Activated CD8-positive, alpha-beta T cell treated with anti-CD3 and anti-CD28 coated beads for 36 hours (primary cell): ENCODE measurements around the gene ROBO2. TPM values are rescaled to one million over a fixed set of nuclear protein-coding genes. Genes with fewer than 3 reads are reported as not detected.

Source experiments
- ATAC-seq: fragments of 200-7000 bp; cut with Tn5 transposase; one replicate; pipeline ENCODE4 v1.10.0; 2021; ENCODE audit warnings: mild to moderate bottlenecking, moderate library complexity
- CTCF ChIA-PET: fragments of 350-600 bp; sonication (Branson Sonifier 250); formaldehyde crosslinking; loops from one replicate; lab custom pipeline; 2021; ENCODE audit warnings: antibody characterized with exemption; lab: Charles Lee
- POLR2A ChIA-PET: fragments of 350-600 bp; sonication (Branson Sonifier 250); formaldehyde crosslinking; loops from one replicate; lab custom pipeline; 2021; ENCODE audit warnings: antibody characterized with exemption; lab: Charles Lee
- DNase-seq: peaks from one replicate; pipeline ENCODE4 v3.0.0-alpha.2; 2020
- H3K27ac Mint-ChIP-seq: one replicate; pipeline ENCODE4 v1.8.0; 2021; ENCODE audit warnings: mild to moderate bottlenecking, mixed read lengths
- H3K27me3 Mint-ChIP-seq: one replicate; pipeline ENCODE4 v1.8.0; 2021; ENCODE audit warnings: mixed read lengths
- H3K36me3 Mint-ChIP-seq: one replicate; pipeline ENCODE4 v1.8.0; 2021; ENCODE audit warnings: low read depth, mixed read lengths
- H3K4me1 Mint-ChIP-seq: one replicate; pipeline ENCODE4 v1.8.0; 2021; ENCODE audit warnings: low read depth, mixed read lengths
- H3K4me3 Mint-ChIP-seq: one replicate; pipeline ENCODE4 v1.8.0; 2021; ENCODE audit warnings: mild to moderate bottlenecking, moderate library complexity, mixed read lengths
- H3K9me3 Mint-ChIP-seq: one replicate; pipeline ENCODE4 v1.8.0; 2021; ENCODE audit warnings: mixed read lengths
- intact Hi-C: fragments of 100-400 bp; cut with micrococcal nuclease; formaldehyde crosslinking; loops from one replicate; pipeline ENCODE4 v1.10.0; 2022
- total RNA-seq, 2 experiments: library from RNA; stranded (reverse); gene quantifications; one replicate each; pipeline ENCODE4 v1.2.3, GENCODE V29; 2021
- TF ChIP-seq, protein P1 (sequence below): fragments of 200-600 bp; IDR thresholded peaks from one replicate; pipeline ENCODE4 v1.8.0; 2022; ENCODE audit warnings: antibody characterized with exemption, mild to moderate bottlenecking

ROBO2 gene
- total RNA-seq, 2 experiments from 2014 or later = not detected

DNA sequence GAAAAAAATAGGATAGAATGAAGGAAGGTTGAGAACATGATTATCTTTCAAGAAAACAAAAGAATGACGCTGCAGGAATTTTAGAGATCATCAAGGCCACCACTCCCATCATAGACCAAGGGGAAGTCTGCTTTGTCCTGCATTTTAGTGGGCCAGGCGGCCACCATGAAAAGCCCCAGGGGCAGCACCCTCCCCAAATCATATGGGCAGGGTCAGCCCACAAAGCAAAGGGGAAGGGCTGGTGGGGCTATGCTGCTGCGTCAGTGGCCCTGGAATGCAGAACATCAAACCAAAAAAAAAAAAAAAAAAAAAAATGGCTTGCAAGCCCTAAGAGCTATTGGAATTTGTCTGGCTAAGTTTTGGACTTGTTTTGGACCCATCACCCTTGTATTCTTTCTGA is 620.8 kb downstream of the ROBO2 start:
- H3K4me1 Mint-ChIP-seq = no peaks in the 10 kb centered on the region
- no peak for DNase-seq
- ChIA-PET POLR2A (no interaction called here), CTCF (no interaction called here)
- H3K9me3 Mint-ChIP-seq = peaks cover 12% of the 10 kb centered on the region
- H3K27me3 Mint-ChIP-seq = no peaks in the 10 kb centered on the region
- no peaks in the 10 kb centered on the region for H3K36me3 Mint-ChIP-seq
- no peak overlapping the region for H3K27ac Mint-ChIP-seq
- ATAC-seq = no peak
- H3K4me3 Mint-ChIP-seq = no peak overlapping the region
- intact Hi-C loops = no loop called here
- TF ChIP-seq, protein P1, sequence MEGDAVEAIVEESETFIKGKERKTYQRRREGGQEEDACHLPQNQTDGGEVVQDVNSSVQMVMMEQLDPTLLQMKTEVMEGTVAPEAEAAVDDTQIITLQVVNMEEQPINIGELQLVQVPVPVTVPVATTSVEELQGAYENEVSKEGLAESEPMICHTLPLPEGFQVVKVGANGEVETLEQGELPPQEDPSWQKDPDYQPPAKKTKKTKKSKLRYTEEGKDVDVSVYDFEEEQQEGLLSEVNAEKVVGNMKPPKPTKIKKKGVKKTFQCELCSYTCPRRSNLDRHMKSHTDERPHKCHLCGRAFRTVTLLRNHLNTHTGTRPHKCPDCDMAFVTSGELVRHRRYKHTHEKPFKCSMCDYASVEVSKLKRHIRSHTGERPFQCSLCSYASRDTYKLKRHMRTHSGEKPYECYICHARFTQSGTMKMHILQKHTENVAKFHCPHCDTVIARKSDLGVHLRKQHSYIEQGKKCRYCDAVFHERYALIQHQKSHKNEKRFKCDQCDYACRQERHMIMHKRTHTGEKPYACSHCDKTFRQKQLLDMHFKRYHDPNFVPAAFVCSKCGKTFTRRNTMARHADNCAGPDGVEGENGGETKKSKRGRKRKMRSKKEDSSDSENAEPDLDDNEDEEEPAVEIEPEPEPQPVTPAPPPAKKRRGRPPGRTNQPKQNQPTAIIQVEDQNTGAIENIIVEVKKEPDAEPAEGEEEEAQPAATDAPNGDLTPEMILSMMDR = no peak

DNA sequence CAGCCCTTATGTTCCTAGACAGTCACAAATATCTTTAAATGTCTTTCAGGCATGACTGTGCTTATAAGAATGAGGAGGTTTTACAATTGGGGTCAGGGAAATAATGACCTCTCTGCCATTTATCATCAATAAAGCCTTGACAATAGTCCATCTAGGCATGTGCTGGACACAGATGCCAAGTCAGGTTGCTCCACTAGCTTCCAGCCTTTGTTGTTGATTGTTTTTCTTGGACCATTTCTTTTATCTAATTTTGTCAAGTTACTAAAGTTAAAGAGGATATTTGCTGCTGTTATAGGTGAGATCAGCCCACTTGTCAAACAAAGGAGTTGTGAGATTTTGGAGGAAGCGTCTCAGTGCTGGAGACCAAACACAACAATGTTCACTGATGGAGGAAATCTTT is 628.0 kb downstream of the ROBO2 start:
- intact Hi-C loops = no loop called here
- no peaks in the 10 kb centered on the region for H3K36me3 Mint-ChIP-seq
- CTCF ChIA-PET = no interaction called here
- H3K4me3 Mint-ChIP-seq = no peak overlapping the region
- no peaks in the 10 kb centered on the region for H3K27me3 Mint-ChIP-seq
- no peak overlapping the region for H3K27ac Mint-ChIP-seq
- peaks cover 14% of the 10 kb centered on the region for H3K9me3 Mint-ChIP-seq
- no peak for ATAC-seq
- no peaks in the 10 kb centered on the region for H3K4me1 Mint-ChIP-seq
- POLR2A ChIA-PET = no interaction called here
- TF ChIP-seq, protein P1 = no peak
- no peak for DNase-seq

DNA sequence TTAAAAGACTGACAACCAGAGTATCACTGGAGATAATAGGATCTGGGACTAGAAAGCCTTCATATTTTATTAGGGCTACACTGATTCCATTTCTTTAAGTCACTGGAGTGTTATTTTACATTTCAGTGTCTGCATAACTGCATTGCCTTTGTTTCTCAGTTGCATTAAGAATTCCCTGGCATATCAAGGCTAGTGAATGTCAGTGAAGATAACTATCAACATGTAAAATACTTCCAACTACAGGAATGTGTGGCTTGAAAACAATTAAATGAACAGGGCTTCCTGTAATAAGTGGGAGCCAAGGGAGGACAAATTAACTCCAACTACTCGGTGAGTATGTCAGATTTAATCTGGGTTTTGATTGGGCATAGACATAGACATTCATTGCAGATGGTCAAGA is 628.5 kb downstream of the ROBO2 start:
- CTCF ChIA-PET = no interaction called here
- DNase-seq = no peak
- H3K9me3 Mint-ChIP-seq = peaks cover 11% of the 10 kb centered on the region
- H3K27me3 Mint-ChIP-seq = no peaks in the 10 kb centered on the region
- intact Hi-C loops = no loop called here
- H3K27ac Mint-ChIP-seq = no peak overlapping the region
- no peak overlapping the region for H3K4me3 Mint-ChIP-seq
- H3K4me1 Mint-ChIP-seq = no peaks in the 10 kb centered on the region
- POLR2A ChIA-PET = no interaction called here
- TF ChIP-seq, protein P1 = no peak
- no peaks in the 10 kb centered on the region for H3K36me3 Mint-ChIP-seq
- no peak for ATAC-seq

DNA sequence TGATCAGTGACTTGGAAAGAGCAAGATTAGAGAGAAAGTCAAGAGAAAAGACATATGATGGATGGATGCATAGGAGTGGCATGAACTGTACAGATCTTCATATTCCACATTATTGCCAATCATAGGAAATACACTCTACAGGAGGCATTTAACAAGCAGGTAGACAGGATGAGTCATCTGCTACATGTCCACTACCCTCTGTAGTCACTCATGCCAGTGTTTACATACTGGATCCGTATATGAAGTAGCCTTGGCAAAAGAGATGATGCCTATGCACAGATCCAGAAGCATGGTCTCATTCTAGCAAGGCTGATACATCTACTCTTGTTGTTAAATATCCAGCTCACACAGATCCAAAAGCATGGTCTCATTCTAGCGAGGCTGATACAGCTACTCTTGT is 632.1 kb downstream of the ROBO2 start:
- no peak overlapping the region for H3K4me3 Mint-ChIP-seq
- DNase-seq = no peak
- H3K27me3 Mint-ChIP-seq = no peaks in the 10 kb centered on the region
- TF ChIP-seq, protein P1 = no peak
- intact Hi-C loops = no loop called here
- H3K27ac Mint-ChIP-seq = no peak overlapping the region
- ChIA-PET CTCF (no interaction called here), POLR2A (no interaction called here)
- no peaks in the 10 kb centered on the region for H3K36me3 Mint-ChIP-seq
- peaks cover 18% of the 10 kb centered on the region for H3K9me3 Mint-ChIP-seq
- no peak for ATAC-seq
- H3K4me1 Mint-ChIP-seq = no peaks in the 10 kb centered on the region

DNA sequence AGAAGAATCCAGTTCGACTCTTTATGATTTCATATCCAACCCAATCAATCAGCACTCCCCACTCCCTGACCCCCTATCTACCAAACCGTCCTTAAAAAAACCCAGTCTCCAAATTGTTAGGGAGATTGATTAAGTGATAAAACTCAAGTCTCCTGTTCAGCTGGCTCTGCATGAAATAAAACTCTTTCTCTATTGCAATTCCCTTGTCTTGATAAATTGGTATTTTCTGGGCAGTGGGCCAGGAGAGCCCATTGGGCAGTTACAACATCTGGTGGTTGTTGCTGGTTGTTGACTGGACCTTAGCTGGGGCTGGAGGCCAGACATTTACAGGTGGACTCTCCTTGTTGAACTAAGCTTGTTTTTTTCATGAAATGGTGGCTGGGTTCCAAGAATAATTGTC is 642.3 kb downstream of the ROBO2 start:
- intact Hi-C loops = no loop called here
- DNase-seq (no peak), ATAC-seq (no peak)
- Mint-ChIP-seq H3K27ac (no peak overlapping the region), H3K4me1 (no peaks in the 10 kb centered on the region), H3K4me3 (no peak overlapping the region), H3K36me3 (no peaks in the 10 kb centered on the region), H3K27me3 (no peaks in the 10 kb centered on the region), H3K9me3 (peaks cover 25% of the 10 kb centered on the region)
- CTCF ChIA-PET = no interaction called here
- TF ChIP-seq, protein P1 = no peak
- POLR2A ChIA-PET = no interaction called here
